ENCODE results near the gene KCTD16.

- TF ChIP-seq CTCF (conservative IDR thresholded peaks at IDR 0.05; ENCODE audit: low read length) (no peak), EZH2phosphoT487 (IDR thresholded peaks at IDR 0.05; ENCODE audit: borderline replicate concordance, low read depth, low read length) (no peak)
Measured at GRCh38 chr5:144121577-144121976, 49.1 kb upstream of the KCTD16 start.

Data from OCI-LY7 (cell line).